DND-41 (cell line): ENCODE measurements around the gene CEP126.

Experiments
- EZH2 ChIP-seq: IDR thresholded peaks from 3 replicates; pipeline ENCODE4 v1.6.1; 2012; ENCODE audit warnings: borderline replicate concordance, low read depth, mild to moderate bottlenecking, moderate library complexity, low read length, inconsistent platforms; ENCODE audit not compliant: severe bottlenecking
- TF ChIP-seq, protein P1 (sequence below): IDR thresholded peaks from 2 replicates; pipeline ENCODE4 v1.5.1; 2012; ENCODE audit warnings: borderline replicate concordance, low read length, moderate library complexity, mild to moderate bottlenecking; ENCODE audit not compliant: poor library complexity, severe bottlenecking; ENCODE audit errors: extremely low read depth

DNA sequence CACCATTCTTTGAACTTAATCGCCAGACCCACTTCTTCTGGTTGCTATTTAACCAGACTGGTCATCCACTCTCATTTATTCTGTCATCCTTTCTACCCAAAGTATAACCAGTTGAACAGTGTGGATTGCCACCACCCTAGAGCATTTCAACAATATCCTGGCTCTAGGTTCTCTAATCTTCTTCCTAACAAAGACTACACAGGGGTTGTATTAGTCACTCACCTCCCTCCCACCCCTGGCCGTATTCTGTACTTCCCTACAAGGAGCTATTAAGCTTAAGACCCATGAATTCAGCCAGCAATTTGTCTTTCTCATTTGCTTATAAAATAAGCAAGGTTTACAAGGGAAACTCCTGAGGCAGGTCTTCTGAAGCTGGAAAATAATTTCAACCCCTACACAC is 46.9 kb upstream of the CEP126 start:
- no peak for TF ChIP-seq EZH2
- TF ChIP-seq, protein P1, sequence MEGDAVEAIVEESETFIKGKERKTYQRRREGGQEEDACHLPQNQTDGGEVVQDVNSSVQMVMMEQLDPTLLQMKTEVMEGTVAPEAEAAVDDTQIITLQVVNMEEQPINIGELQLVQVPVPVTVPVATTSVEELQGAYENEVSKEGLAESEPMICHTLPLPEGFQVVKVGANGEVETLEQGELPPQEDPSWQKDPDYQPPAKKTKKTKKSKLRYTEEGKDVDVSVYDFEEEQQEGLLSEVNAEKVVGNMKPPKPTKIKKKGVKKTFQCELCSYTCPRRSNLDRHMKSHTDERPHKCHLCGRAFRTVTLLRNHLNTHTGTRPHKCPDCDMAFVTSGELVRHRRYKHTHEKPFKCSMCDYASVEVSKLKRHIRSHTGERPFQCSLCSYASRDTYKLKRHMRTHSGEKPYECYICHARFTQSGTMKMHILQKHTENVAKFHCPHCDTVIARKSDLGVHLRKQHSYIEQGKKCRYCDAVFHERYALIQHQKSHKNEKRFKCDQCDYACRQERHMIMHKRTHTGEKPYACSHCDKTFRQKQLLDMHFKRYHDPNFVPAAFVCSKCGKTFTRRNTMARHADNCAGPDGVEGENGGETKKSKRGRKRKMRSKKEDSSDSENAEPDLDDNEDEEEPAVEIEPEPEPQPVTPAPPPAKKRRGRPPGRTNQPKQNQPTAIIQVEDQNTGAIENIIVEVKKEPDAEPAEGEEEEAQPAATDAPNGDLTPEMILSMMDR, result no peak
